ENCODE data around the gene NUP133.

GRCh38 chr1:229509576-229509975, 1.4 kb upstream of the NUP133 start:
- TF ChIP-seq CTCF (IDR thresholded peaks at IDR 0.05 in 8 of 11, conservative IDR thresholded peaks at IDR 0.05 in 3 of 11) (no peak), POLR2AphosphoS5 (IDR thresholded peaks at IDR 0.05) (no peak), POLR2A (IDR thresholded peaks at IDR 0.05) (no peak)
